ENCODE results near the gene PCDHB16. TPM values are rescaled to one million over a fixed set of nuclear protein-coding genes. Genes with fewer than 3 reads are reported as not detected.
"Not testable (repeated sequence)": the region's sequence is repeated elsewhere in the genome, so short reads cannot be mapped to it uniquely, and the experiment has no call there.

The PCDHB16 gene
- total and polyA plus RNA-seq, 2 experiments from 2014 or later, result 4.8 to 5.1 TPM

DNA sequence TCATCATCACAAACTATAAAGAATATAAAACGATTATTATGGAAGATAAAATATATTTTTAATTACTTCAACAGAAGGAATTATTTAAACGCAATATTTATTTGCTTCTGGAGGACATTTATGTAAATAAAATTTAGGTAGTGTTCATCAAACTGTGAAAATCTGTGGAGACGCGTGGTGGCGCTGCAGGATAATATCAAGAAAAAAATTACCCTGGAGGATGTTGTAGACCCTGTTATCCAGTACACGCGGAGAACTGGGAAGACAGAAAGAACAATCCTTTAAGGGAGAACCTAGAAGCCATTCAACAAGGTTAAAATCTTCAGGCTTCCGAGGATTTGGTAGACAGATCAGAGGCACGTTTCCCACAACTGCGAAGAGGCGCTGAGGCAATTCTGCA, 26.3 kb downstream of the PCDHB16 start, which contains the start of gene PCDHB12:
Gene PCDHB12 (plus strand): TSS at position 242 of the 400 bp plus-strand sequence. CDS start 189 bp downstream, outside the sequence.
- H3K4me2 ChIP-seq (ENCODE audit: unreplicated experiment), result no peak within 1 kb of the TSS
- no peak within 1 kb of the TSS for H3K9ac ChIP-seq
- TF ChIP-seq EZH2phosphoT487 (IDR thresholded peaks at IDR 0.05; ENCODE audit: insufficient read depth, low read depth) (no peak), EZH2 (IDR thresholded peaks at IDR 0.05; ENCODE audit: insufficient read depth, poor library complexity, severe bottlenecking) (no peak)
- no peak within 1 kb of the TSS for H3K27ac ChIP-seq
- 17 to 19% methylated on average over 11 of the region's 11 CpGs for WGBS, 2 experiments (ENCODE audit: low coverage in 1 of 2, low lambda C conversion rate in 2 of 2, missing lambda C conversion rate in 2 of 2)
- peak; percentile 55 for DNase-seq
- H3K4me1 ChIP-seq (ENCODE audit: insufficient read depth), result no peaks in the 10 kb centered on the region
- in situ Hi-C loops (cut with MboI), result no loop called here
- H3K79me2 ChIP-seq (ENCODE audit: insufficient read depth), result no peaks in the 10 kb centered on the region
- no peaks in the 10 kb centered on the region for H3K36me3 ChIP-seq (ENCODE audit: low read depth)
- no peaks in the 10 kb centered on the region for H3F3A ChIP-seq (ENCODE audit: insufficient read depth)
- H3K9me3 ChIP-seq (ENCODE audit: low read depth), result no peaks in the 10 kb centered on the region
- H3K4me3 ChIP-seq, result peak within 1 kb of the TSS; percentile 56
- no peaks in the 10 kb centered on the region for H3K9me2 ChIP-seq (ENCODE audit: insufficient read depth)
- H4K20me1 ChIP-seq (ENCODE audit: insufficient read depth), result no peaks in the 10 kb centered on the region
- no peaks in the 10 kb centered on the region for H3K27me3 ChIP-seq (replicated peaks; ENCODE audit: insufficient read depth)
- H2AFZ ChIP-seq, result peak within 1 kb of the TSS; percentile 50; the same call in 1 of the 2 replicates

DNA sequence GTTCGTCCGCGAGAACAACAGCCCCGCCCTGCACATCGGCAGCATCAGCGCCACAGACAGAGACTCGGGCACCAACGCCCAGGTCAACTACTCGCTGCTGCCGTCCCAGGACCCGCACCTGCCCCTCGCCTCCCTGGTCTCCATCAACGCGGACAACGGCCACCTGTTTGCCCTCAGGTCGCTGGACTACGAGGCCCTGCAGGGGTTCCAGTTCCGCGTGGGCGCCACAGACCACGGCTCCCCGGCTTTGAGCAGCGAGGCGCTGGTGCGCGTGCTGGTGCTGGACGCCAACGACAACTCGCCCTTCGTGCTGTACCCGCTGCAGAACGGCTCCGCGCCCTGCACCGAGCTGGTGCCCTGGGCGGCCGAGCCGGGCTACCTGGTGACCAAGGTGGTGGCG, 28.1 kb downstream of the PCDHB16 start:
- not testable (repeated sequence) for H3K4me3 ChIP-seq

DNA sequence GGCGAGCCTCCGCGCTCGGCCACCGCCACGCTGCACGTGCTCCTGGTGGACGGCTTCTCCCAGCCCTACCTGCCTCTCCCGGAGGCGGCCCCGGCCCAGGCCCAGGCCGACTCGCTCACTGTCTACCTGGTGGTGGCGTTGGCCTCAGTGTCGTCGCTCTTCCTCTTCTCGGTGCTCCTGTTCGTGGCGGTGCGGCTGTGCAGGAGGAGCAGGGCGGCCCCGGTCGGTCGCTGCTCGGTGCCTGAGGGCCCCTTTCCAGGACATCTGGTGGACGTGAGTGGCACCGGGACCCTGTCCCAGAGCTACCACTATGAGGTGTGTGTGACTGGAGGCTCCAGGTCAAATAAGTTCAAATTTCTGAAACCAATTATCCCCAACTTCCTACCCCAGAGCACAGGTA, 28.7 kb downstream of the PCDHB16 start:
- H3K79me2 ChIP-seq (ENCODE audit: insufficient read depth); DNase-seq; H3F3A ChIP-seq (ENCODE audit: insufficient read depth); H3K27me3 ChIP-seq (replicated peaks; ENCODE audit: insufficient read depth); H3K4me1 ChIP-seq (ENCODE audit: insufficient read depth); H2AFZ ChIP-seq; H3K27ac ChIP-seq; H3K4me3 ChIP-seq; H3K36me3 ChIP-seq (ENCODE audit: low read depth); H3K9me2 ChIP-seq (ENCODE audit: insufficient read depth); H3K9ac ChIP-seq; H3K4me2 ChIP-seq (ENCODE audit: unreplicated experiment); H4K20me1 ChIP-seq (ENCODE audit: insufficient read depth); in situ Hi-C loops (cut with MboI); H3K9me3 ChIP-seq (ENCODE audit: low read depth): not testable (repeated sequence)
- WGBS, 2 experiments (ENCODE audit: low coverage in 1 of 2, low lambda C conversion rate in 2 of 2, missing lambda C conversion rate in 2 of 2), result 27 to 38% methylated on average over 15 to 20 of the region's 27 CpGs

More for the DNA sequence above, 28.1 kb downstream of the PCDHB16 start:
- H3K9ac ChIP-seq; DNase-seq; H4K20me1 ChIP-seq (ENCODE audit: insufficient read depth); H3K4me2 ChIP-seq (ENCODE audit: unreplicated experiment); in situ Hi-C loops (cut with MboI); H3K36me3 ChIP-seq (ENCODE audit: low read depth); H3F3A ChIP-seq (ENCODE audit: insufficient read depth); H3K9me2 ChIP-seq (ENCODE audit: insufficient read depth); H3K27ac ChIP-seq; H3K9me3 ChIP-seq (ENCODE audit: low read depth); H3K79me2 ChIP-seq (ENCODE audit: insufficient read depth); H3K27me3 ChIP-seq (replicated peaks; ENCODE audit: insufficient read depth); H3K4me1 ChIP-seq (ENCODE audit: insufficient read depth); H2AFZ ChIP-seq: not testable (repeated sequence)
- 37 to 45% methylated on average over 19 to 33 of the region's 39 CpGs for WGBS, 2 experiments (ENCODE audit: low coverage in 1 of 2, low lambda C conversion rate in 2 of 2, missing lambda C conversion rate in 2 of 2)

DNA sequence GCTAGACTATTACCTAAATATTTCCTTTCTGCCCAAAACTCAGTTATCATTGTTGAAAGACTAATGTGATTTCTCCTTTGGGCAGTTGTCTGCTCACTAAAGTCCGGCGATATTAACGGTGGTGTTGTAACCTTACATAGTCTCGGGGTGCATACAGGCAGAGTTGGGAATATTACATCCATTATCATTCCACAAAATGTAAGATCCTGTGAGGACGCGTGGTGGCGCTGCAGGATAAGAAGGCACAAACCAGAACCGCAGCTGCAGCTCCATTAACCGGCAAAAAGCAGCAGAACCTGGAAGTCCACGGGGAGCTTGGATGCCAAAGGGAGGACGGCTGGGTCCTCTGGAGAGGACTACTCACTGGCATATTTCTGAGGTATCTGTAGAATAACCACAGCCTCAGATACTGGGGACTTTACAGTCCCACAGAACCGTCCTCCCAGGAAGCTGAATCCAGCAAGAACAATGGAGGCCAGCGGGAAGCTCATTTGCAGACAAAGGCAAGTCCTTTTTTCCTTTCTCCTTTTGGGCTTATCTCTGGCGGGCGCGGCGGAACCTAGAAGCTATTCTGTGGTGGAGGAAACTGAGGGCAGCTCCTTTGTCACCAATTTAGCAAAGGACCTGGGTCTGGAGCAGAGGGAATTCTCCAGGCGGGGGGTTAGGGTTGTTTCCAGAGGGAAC, 31.6 kb downstream of the PCDHB16 start, which contains the start of gene PCDHB13:
Gene PCDHB13 (plus strand): TSS at position 264 of the 684 bp plus-strand sequence. CDS start 205 bp downstream, at position 469.
- peak within 1 kb of the TSS; percentile 45 for H3K4me2 ChIP-seq (ENCODE audit: unreplicated experiment)
- H3K4me1 ChIP-seq (ENCODE audit: insufficient read depth); H3K9me3 ChIP-seq (ENCODE audit: low read depth); H3K36me3 ChIP-seq (ENCODE audit: low read depth); H4K20me1 ChIP-seq (ENCODE audit: insufficient read depth); H3K9me2 ChIP-seq (ENCODE audit: insufficient read depth); H3F3A ChIP-seq (ENCODE audit: insufficient read depth); H3K27ac ChIP-seq; in situ Hi-C loops (cut with MboI); H3K27me3 ChIP-seq (replicated peaks; ENCODE audit: insufficient read depth); H3K79me2 ChIP-seq (ENCODE audit: insufficient read depth): not testable (repeated sequence)
- 7 to 10% methylated on average over 13 of the region's 18 CpGs for WGBS, 2 experiments (ENCODE audit: low coverage in 1 of 2, low lambda C conversion rate in 2 of 2, missing lambda C conversion rate in 2 of 2)
- DNase-seq, result peak; percentile 80
- H2AFZ ChIP-seq, result peak within 1 kb of the TSS; percentile 67
- peak within 1 kb of the TSS; percentile 64 for H3K4me3 ChIP-seq
- H3K9ac ChIP-seq, result 0 out of 2 replicates have a peak within 1 kb of the TSS, but pooled peaks have one; percentile 38

DNA sequence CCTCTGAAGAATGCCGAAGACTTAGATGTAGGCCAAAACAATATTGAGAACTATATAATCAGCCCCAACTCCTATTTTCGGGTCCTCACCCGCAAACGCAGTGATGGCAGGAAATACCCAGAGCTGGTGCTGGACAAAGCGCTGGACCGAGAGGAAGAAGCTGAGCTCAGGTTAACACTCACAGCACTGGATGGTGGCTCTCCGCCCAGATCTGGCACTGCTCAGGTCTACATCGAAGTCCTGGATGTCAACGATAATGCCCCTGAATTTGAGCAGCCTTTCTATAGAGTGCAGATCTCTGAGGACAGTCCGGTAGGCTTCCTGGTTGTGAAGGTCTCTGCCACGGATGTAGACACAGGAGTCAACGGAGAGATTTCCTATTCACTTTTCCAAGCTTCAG, 32.4 kb downstream of the PCDHB16 start:
- 44 to 46% methylated on average over 9 to 12 of the region's 12 CpGs for WGBS, 2 experiments (ENCODE audit: low coverage in 1 of 2, low lambda C conversion rate in 2 of 2, missing lambda C conversion rate in 2 of 2)

DNA sequence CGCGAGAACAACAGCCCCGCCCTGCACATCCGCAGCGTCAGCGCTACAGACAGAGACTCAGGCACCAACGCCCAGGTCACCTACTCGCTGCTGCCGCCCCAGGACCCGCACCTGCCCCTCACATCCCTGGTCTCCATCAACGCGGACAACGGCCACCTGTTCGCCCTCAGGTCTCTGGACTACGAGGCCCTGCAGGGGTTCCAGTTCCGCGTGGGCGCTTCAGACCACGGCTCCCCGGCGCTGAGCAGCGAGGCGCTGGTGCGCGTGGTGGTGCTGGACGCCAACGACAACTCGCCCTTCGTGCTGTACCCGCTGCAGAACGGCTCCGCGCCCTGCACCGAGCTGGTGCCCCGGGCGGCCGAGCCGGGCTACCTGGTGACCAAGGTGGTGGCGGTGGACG, 33.3 kb downstream of the PCDHB16 start:
- H3K9me3 ChIP-seq (ENCODE audit: low read depth); H3K27me3 ChIP-seq (replicated peaks; ENCODE audit: insufficient read depth); H2AFZ ChIP-seq; H3K9me2 ChIP-seq (ENCODE audit: insufficient read depth); H3K9ac ChIP-seq; H3K4me3 ChIP-seq; H3K36me3 ChIP-seq (ENCODE audit: low read depth); H3F3A ChIP-seq (ENCODE audit: insufficient read depth); H3K27ac ChIP-seq; H4K20me1 ChIP-seq (ENCODE audit: insufficient read depth); H3K79me2 ChIP-seq (ENCODE audit: insufficient read depth); H3K4me2 ChIP-seq (ENCODE audit: unreplicated experiment); H3K4me1 ChIP-seq (ENCODE audit: insufficient read depth); in situ Hi-C loops (cut with MboI); DNase-seq: not testable (repeated sequence)
- WGBS, 2 experiments (ENCODE audit: low coverage in 1 of 2, low lambda C conversion rate in 2 of 2, missing lambda C conversion rate in 2 of 2), result 28 to 41% methylated on average over 28 to 39 of the region's 40 CpGs

More for the DNA sequence above, 32.4 kb downstream of the PCDHB16 start:
- H3F3A ChIP-seq (ENCODE audit: insufficient read depth); DNase-seq; H3K27ac ChIP-seq; in situ Hi-C loops (cut with MboI); H3K79me2 ChIP-seq (ENCODE audit: insufficient read depth); H4K20me1 ChIP-seq (ENCODE audit: insufficient read depth); H3K4me3 ChIP-seq; H3K9me2 ChIP-seq (ENCODE audit: insufficient read depth); H3K9ac ChIP-seq; H2AFZ ChIP-seq; H3K9me3 ChIP-seq (ENCODE audit: low read depth); H3K4me2 ChIP-seq (ENCODE audit: unreplicated experiment); H3K27me3 ChIP-seq (replicated peaks; ENCODE audit: insufficient read depth); H3K4me1 ChIP-seq (ENCODE audit: insufficient read depth); H3K36me3 ChIP-seq (ENCODE audit: low read depth): not testable (repeated sequence)

DNA sequence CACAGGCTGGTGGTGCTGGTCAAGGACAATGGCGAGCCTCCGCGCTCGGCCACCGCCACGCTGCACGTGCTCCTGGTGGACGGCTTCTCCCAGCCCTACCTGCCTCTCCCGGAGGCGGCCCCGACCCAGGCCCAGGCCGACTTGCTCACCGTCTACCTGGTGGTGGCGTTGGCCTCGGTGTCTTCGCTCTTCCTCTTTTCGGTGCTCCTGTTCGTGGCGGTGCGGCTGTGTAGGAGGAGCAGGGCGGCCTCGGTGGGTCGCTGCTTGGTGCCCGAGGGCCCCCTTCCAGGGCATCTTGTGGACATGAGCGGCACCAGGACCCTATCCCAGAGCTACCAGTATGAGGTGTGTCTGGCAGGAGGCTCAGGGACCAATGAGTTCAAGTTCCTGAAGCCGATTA, 33.8 kb downstream of the PCDHB16 start:
- H3K9me3 ChIP-seq (ENCODE audit: low read depth); H3K36me3 ChIP-seq (ENCODE audit: low read depth); DNase-seq; H3K27me3 ChIP-seq (replicated peaks; ENCODE audit: insufficient read depth); H3K4me1 ChIP-seq (ENCODE audit: insufficient read depth); H2AFZ ChIP-seq; H3K9ac ChIP-seq; H3K4me3 ChIP-seq; in situ Hi-C loops (cut with MboI); H3F3A ChIP-seq (ENCODE audit: insufficient read depth); H3K9me2 ChIP-seq (ENCODE audit: insufficient read depth); H3K27ac ChIP-seq; H3K79me2 ChIP-seq (ENCODE audit: insufficient read depth); H3K4me2 ChIP-seq (ENCODE audit: unreplicated experiment); H4K20me1 ChIP-seq (ENCODE audit: insufficient read depth): not testable (repeated sequence)
- 44 to 53% methylated on average over 14 to 19 of the region's 26 CpGs for WGBS, 2 experiments (ENCODE audit: low coverage in 1 of 2, low lambda C conversion rate in 2 of 2, missing lambda C conversion rate in 2 of 2)

Measured in GM23248 (cell line).